ENCODE measurements around the gene KIF1A.

Gene KIF1A

GRCh38 chr2:240717681-240718581 lies 102.1 kb downstream of the KIF1A start:
- Histone ChIP-seq H2AFZ (ENCODE audit: low read length) (no peak overlapping the region), H3K9me3 (ENCODE audit: low read length) (no peaks in the 10 kb centered on the region), H3K36me3 (ENCODE audit: insufficient read depth, low read length) (no peaks in the 10 kb centered on the region), H3K79me2 (ENCODE audit: insufficient read depth, low read length) (no peaks in the 10 kb centered on the region), H3K9ac (ENCODE audit: low read length) (no peak overlapping the region), H3K4me2 (ENCODE audit: low read length) (no peak overlapping the region), H3K4me3 (ENCODE audit: low read depth, low read length, poor library complexity, severe bottlenecking) (no peak overlapping the region), H3K27me3 (ENCODE audit: insufficient read depth, low read length) (0 out of 2 replicates have a peak, but pooled peaks cover 4% of the 10 kb centered on the region), H3K4me1 (ENCODE audit: insufficient read depth, low read length, severe bottlenecking) (no peaks in the 10 kb centered on the region), H4K20me1 (ENCODE audit: insufficient read depth, low read length) (no peaks in the 10 kb centered on the region), H3F3A (ENCODE audit: insufficient read depth, low read length) (no peaks in the 10 kb centered on the region), H3K9me2 (ENCODE audit: low read depth, low read length) (no peaks in the 10 kb centered on the region), H3K27ac (ENCODE audit: low read depth, low read length, poor library complexity, severe bottlenecking) (no peak overlapping the region)
- TF ChIP-seq, protein P1, sequence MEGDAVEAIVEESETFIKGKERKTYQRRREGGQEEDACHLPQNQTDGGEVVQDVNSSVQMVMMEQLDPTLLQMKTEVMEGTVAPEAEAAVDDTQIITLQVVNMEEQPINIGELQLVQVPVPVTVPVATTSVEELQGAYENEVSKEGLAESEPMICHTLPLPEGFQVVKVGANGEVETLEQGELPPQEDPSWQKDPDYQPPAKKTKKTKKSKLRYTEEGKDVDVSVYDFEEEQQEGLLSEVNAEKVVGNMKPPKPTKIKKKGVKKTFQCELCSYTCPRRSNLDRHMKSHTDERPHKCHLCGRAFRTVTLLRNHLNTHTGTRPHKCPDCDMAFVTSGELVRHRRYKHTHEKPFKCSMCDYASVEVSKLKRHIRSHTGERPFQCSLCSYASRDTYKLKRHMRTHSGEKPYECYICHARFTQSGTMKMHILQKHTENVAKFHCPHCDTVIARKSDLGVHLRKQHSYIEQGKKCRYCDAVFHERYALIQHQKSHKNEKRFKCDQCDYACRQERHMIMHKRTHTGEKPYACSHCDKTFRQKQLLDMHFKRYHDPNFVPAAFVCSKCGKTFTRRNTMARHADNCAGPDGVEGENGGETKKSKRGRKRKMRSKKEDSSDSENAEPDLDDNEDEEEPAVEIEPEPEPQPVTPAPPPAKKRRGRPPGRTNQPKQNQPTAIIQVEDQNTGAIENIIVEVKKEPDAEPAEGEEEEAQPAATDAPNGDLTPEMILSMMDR (IDR thresholded peaks at IDR 0.05; ENCODE audit: low read length): no peak
- no peak for TF ChIP-seq EZH2 (IDR thresholded peaks at IDR 0.05; ENCODE audit: borderline replicate concordance, low read length)

DNA sequence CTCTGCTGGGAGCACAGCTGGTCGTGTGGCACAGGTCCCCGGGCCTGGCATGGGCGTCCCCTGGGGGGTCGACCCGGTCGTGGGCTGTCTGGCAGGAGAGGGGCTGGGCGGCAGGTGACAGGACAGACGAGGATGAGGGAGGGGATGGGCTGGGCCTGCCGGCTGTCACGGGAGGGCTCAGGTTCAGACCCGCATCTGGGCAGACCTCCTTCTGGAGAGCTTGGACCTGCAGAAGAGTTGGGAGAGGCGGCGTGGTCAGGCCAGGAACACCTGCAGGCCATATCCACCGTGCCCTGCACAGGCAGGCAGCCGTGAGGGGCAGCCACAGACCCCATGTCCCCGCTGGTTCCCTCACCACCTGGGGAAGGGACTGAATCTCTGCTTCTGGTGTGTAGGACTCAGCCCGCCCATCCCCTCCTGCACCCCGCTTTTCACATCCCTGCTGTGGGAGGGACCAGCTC lies 102.8 kb downstream of the KIF1A start:
- H3K9me3 ChIP-seq (ENCODE audit: low read length): no peaks in the 10 kb centered on the region
- no peaks in the 10 kb centered on the region for H3K79me2 ChIP-seq (ENCODE audit: insufficient read depth, low read length)
- H2AFZ ChIP-seq (ENCODE audit: low read length): no peak overlapping the region
- H4K20me1 ChIP-seq (ENCODE audit: insufficient read depth, low read length): no peaks in the 10 kb centered on the region
- H3K9me2 ChIP-seq (ENCODE audit: low read depth, low read length): no peaks in the 10 kb centered on the region
- H3K27ac ChIP-seq (ENCODE audit: low read depth, low read length, poor library complexity, severe bottlenecking): no peak overlapping the region
- no peaks in the 10 kb centered on the region for H3K4me1 ChIP-seq (ENCODE audit: insufficient read depth, low read length, severe bottlenecking)
- H3K36me3 ChIP-seq (ENCODE audit: insufficient read depth, low read length): no peaks in the 10 kb centered on the region
- TF ChIP-seq, protein P1 (IDR thresholded peaks at IDR 0.05; ENCODE audit: low read length): no peak
- TF ChIP-seq EZH2 (IDR thresholded peaks at IDR 0.05; ENCODE audit: borderline replicate concordance, low read length): no peak
- H3F3A ChIP-seq (ENCODE audit: insufficient read depth, low read length): no peaks in the 10 kb centered on the region
- H3K9ac ChIP-seq (ENCODE audit: low read length): no peak overlapping the region
- H3K4me2 ChIP-seq (ENCODE audit: low read length): no peak overlapping the region
- H3K4me3 ChIP-seq (ENCODE audit: low read depth, low read length, poor library complexity, severe bottlenecking): no peak overlapping the region
- H3K27me3 ChIP-seq (ENCODE audit: insufficient read depth, low read length): 0 out of 2 replicates have a peak, but pooled peaks cover 4% of the 10 kb centered on the region

DNA sequence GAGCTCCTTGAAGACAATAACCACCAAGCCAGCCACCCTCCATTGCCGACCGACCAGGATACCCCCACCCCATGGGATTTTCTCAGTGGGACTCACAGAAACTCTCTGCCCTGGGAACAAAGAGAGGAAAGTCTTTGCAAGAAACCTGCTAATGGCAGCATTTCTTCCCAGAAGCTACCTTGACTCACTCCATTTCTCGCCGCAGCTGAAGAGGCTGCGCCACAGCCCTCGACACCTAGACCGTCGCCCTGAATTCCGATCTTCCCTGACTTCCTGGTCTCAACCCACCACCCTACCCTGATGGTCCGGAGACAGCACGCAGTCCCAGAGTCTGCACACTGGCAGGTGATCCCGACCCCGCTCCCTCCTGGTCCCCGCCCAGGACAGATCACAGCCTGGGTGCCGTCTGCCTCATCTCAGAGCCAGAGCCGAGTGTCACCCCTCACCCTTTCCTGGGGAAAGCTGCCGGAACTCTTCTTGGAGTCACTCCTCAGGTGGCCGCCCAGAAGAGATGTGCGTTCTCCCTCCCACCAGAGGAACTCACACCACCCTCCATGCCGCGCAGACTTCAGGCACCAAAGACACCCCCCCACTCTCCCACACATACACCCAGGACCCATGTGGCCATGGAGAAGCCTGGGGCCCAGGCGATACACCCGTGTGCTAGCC lies 103.8 kb downstream of the KIF1A start:
- Histone ChIP-seq H3K4me2 (ENCODE audit: low read length) (no peak overlapping the region), H3K9me2 (ENCODE audit: low read depth, low read length) (no peaks in the 10 kb centered on the region), H3K9me3 (ENCODE audit: low read length) (no peaks in the 10 kb centered on the region), H3K4me3 (ENCODE audit: low read depth, low read length, poor library complexity, severe bottlenecking) (no peak overlapping the region), H3F3A (ENCODE audit: insufficient read depth, low read length) (no peaks in the 10 kb centered on the region), H3K36me3 (ENCODE audit: insufficient read depth, low read length) (no peaks in the 10 kb centered on the region), H3K27me3 (ENCODE audit: insufficient read depth, low read length) (0 out of 2 replicates have a peak, but pooled peaks cover 4% of the 10 kb centered on the region), H3K27ac (ENCODE audit: low read depth, low read length, poor library complexity, severe bottlenecking) (no peak overlapping the region), H2AFZ (ENCODE audit: low read length) (no peak overlapping the region), H3K9ac (ENCODE audit: low read length) (no peak overlapping the region), H3K79me2 (ENCODE audit: insufficient read depth, low read length) (no peaks in the 10 kb centered on the region), H3K4me1 (ENCODE audit: insufficient read depth, low read length, severe bottlenecking) (no peaks in the 10 kb centered on the region), H4K20me1 (ENCODE audit: insufficient read depth, low read length) (no peaks in the 10 kb centered on the region)
- no peak for TF ChIP-seq EZH2 (IDR thresholded peaks at IDR 0.05; ENCODE audit: borderline replicate concordance, low read length)
- TF ChIP-seq, protein P1 (IDR thresholded peaks at IDR 0.05; ENCODE audit: low read length): no peak

Measured in OCI-LY1 (cell line).